Activated CD4-positive, alpha-beta memory T cell treated with anti-CD3 and anti-CD28 coated beads for 36 hours (primary cell): Measurements from ENCODE around the gene SIGLEC9. TPM values are rescaled to one million over a fixed set of nuclear protein-coding genes. Genes with fewer than 3 reads are reported as not detected.

ENCODE experiments used
- CTCF ChIA-PET: fragments of 350-600 bp; sonication (Branson Sonifier 250); formaldehyde crosslinking; loops from one replicate; lab custom pipeline; 2021; ENCODE audit warnings: antibody characterized with exemption, inconsistent platforms; lab: Charles Lee
- POLR2A ChIA-PET: fragments of 350-600 bp; sonication (Branson Sonifier 250); formaldehyde crosslinking; loops from one replicate; lab custom pipeline; 2021; ENCODE audit warnings: antibody characterized with exemption; lab: Charles Lee
- DNase-seq: peaks from one replicate; pipeline ENCODE4 v3.0.0-alpha.2; 2020
- H3K27ac Mint-ChIP-seq: one replicate; pipeline ENCODE4 v1.8.0; 2021; ENCODE audit warnings: mixed read lengths
- H3K27me3 Mint-ChIP-seq: one replicate; pipeline ENCODE4 v1.8.0; 2021; ENCODE audit warnings: mixed read lengths
- H3K36me3 Mint-ChIP-seq: one replicate; pipeline ENCODE4 v1.8.0; 2021; ENCODE audit warnings: mixed read lengths
- H3K4me1 Mint-ChIP-seq: one replicate; pipeline ENCODE4 v1.8.0; 2021; ENCODE audit warnings: low read depth, mixed read lengths
- H3K4me3 Mint-ChIP-seq: one replicate; pipeline ENCODE4 v1.8.0; 2021; ENCODE audit warnings: mild to moderate bottlenecking, mixed read lengths
- H3K9me3 Mint-ChIP-seq: one replicate; pipeline ENCODE4 v1.8.0; 2021; ENCODE audit warnings: mixed read lengths
- intact Hi-C: fragments of 100-400 bp; cut with micrococcal nuclease; formaldehyde crosslinking; loops from one replicate; pipeline ENCODE4 v1.15.1; 2023
- total RNA-seq, 2 experiments: library from RNA; stranded (reverse); gene quantifications; one replicate each; pipeline ENCODE4 v1.2.3, GENCODE V29; 2021

Gene SIGLEC9
- total RNA-seq, 2 experiments from 2014 or later, result 1.3 to 1.4 TPM

DNA sequence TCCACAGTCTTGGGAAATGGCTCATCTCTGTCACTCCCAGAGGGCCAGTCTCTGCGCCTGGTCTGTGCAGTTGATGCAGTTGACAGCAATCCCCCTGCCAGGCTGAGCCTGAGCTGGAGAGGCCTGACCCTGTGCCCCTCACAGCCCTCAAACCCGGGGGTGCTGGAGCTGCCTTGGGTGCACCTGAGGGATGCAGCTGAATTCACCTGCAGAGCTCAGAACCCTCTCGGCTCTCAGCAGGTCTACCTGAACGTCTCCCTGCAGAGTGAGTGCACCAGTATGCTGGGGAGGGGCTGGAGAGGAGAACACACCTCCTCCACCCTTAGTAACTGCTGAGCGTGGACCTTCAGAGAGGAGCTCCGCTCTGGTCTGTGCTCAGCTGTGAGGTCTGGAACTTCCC lies 2.3 kb downstream of the SIGLEC9 start:
- no peak overlapping the region for H3K4me3 Mint-ChIP-seq
- intact Hi-C loops, result no loop called here

DNA sequence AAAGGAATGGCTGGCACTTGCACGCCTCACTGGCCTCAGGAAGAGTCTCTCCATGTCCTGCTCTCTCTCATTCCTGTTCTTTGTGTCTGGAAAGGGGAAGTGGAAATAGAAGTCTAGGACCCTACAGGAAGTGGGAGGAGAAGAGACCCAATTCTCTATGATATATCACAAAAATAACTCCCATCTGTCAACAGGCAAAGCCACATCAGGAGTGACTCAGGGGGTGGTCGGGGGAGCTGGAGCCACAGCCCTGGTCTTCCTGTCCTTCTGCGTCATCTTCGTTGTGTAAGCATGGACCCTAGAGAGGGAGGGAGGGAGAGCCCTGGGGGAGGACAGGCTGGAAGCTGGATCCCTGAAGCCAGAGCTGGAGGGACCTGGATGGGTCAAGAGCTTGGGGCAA lies 3.0 kb downstream of the SIGLEC9 start:
- Mint-ChIP-seq H3K4me1 (peaks cover 74% of the 10 kb centered on the region), H3K9me3 (no peaks in the 10 kb centered on the region), H3K4me3 (no peak overlapping the region), H3K27ac (no peak overlapping the region), H3K36me3 (no peaks in the 10 kb centered on the region), H3K27me3 (no peaks in the 10 kb centered on the region)
- intact Hi-C loops, result loop anchor here (2.0 kb wide), 1 partner anchor 13 kb away; no protein-coding TSS in a partner anchor
- ChIA-PET CTCF (interaction anchor here (1.1 kb wide), 1 partner anchor 30 kb away, joined by 4 read pairs; no protein-coding TSS in a partner anchor), POLR2A (interaction anchor here (2.0 kb wide), 1 partner anchor 13 kb away, joined by 6 read pairs; no protein-coding TSS in a partner anchor)
- DNase-seq, result no peak

More for the DNA sequence above, 2.3 kb downstream of the SIGLEC9 start:
- POLR2A ChIA-PET, result interaction anchor here (2.0 kb wide), 1 partner anchor 13 kb away, joined by 6 read pairs; no protein-coding TSS in a partner anchor
- CTCF ChIA-PET, result interaction anchor here (0.7 to 1.1 kb wide), 3 partner anchors 8 to 30 kb away, joined by 3 to 4 read pairs (median 3); no protein-coding TSS in a partner anchor
- Mint-ChIP-seq H3K4me1 (peaks cover 73% of the 10 kb centered on the region), H3K27me3 (no peaks in the 10 kb centered on the region), H3K36me3 (no peaks in the 10 kb centered on the region), H3K27ac (no peak overlapping the region), H3K9me3 (no peaks in the 10 kb centered on the region)
- no peak for DNase-seq

DNA sequence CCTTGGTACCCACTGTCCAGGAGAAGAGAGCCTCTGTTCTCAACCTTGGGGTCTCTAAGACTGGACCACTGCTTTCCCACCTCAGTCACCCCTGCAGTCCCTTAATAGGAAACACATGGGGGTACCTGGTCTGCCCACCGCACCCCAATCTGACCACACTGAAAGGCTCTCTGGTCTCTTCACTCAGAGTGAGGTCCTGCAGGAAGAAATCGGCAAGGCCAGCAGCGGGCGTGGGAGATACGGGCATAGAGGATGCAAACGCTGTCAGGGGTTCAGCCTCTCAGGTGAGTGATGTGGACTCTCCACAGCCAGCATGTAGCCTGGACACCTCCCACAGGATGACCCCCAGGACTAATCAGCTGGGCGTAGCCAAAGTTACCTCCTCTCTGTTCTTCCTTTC lies 3.5 kb downstream of the SIGLEC9 start:
- Mint-ChIP-seq H3K4me3 (no peak overlapping the region), H3K27ac (no peak overlapping the region), H3K4me1 (peaks cover 69% of the 10 kb centered on the region), H3K9me3 (no peaks in the 10 kb centered on the region), H3K36me3 (no peaks in the 10 kb centered on the region), H3K27me3 (no peaks in the 10 kb centered on the region)
- DNase-seq, result no peak
- CTCF ChIA-PET, result interaction anchor here (1.1 to 1.7 kb wide), 2 partner anchors 29 to 32 kb away, joined by 3 to 4 read pairs; no protein-coding TSS in a partner anchor
- POLR2A ChIA-PET, result interaction anchor here (2.0 kb wide), 1 partner anchor 14 kb away, joined by 6 read pairs; no protein-coding TSS in a partner anchor
- intact Hi-C loops, result loop anchor here (2.0 kb wide), 1 partner anchor 13 kb away; no protein-coding TSS in a partner anchor

DNA sequence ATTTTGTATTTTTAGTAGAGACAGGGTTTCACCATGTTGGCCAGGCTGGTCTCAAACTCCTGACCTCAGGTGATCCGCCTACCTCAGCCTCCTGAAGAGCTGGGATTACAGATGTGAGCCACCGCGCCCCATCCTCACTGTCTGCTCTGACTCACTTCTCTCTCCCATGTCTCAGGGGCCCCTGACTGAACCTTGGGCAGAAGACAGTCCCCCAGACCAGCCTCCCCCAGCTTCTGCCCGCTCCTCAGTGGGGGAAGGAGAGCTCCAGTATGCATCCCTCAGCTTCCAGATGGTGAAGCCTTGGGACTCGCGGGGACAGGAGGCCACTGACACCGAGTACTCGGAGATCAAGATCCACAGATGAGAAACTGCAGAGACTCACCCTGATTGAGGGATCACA lies 5.0 kb downstream of the SIGLEC9 start:
- CTCF ChIA-PET, result interaction anchor here (1.7 kb wide), 1 partner anchor 33 kb away, joined by 3 read pairs; no protein-coding TSS in a partner anchor
- Mint-ChIP-seq H3K27ac (no peak overlapping the region), H3K27me3 (no peaks in the 10 kb centered on the region), H3K4me1 (peaks cover 55% of the 10 kb centered on the region), H3K9me3 (no peaks in the 10 kb centered on the region), H3K4me3 (no peak overlapping the region), H3K36me3 (peaks cover 2% of the 10 kb centered on the region)
- intact Hi-C loops, result loop anchor here (2.0 kb wide), 1 partner anchor 15 kb away; no protein-coding TSS in a partner anchor
- DNase-seq, result no peak
- POLR2A ChIA-PET, result no interaction called here

DNA sequence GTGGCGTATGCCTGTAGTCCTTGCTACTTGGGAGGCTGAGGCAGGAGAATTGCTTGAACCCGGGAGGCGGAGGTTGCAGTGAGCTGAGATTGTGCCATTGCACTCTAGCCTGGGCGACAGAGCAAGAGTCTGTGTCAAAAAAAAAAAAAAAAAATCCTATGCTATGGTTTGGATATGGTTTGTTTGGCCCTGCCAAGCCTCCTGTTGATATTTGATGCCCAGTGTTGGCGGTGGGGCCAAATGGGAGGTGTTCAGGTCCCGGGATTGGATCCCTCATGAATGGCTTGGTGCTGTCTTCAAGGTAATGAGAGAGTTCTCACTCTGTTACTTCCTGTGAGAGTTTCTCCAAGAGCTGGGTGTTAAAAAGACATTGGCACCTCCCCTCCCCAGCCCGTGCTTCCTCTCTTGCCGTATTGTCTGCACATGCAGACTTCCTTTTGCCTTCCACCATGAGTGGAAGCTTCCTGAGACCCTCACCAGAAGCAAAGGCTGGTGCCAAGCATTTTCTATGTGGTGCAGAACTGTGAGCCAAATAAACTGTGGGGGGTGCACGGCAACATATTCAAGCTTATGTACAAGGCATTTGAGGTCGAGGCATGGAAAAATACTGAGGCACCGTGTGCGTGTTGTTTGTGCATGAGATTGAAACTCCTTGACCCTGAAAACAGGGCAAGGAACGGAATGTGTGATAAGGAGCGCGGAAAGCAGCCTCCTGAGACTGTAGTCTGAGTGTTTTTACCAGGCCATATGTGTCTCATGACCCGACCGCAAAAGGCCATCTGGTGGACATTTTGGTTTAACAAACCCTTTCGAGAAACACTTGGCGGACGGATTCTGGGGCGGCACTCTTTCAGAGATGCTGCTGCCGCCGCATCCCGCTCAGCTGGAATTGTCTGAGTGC lies 7.3 kb downstream of the SIGLEC9 start:
- DNase-seq, result peak; percentile 45
- H3K4me3 Mint-ChIP-seq, result no peak overlapping the region

GRCh38 chr19:51135004-51135403 lies 10.3 kb downstream of the SIGLEC9 start:
- POLR2A ChIA-PET, result no interaction called here
- CTCF ChIA-PET, result interaction anchor here (0.6 to 1.5 kb wide), 3 partner anchors 8 to 39 kb away, joined by 3 to 7 read pairs (median 3); no protein-coding TSS in a partner anchor
- no peak overlapping the region for H3K4me3 Mint-ChIP-seq
- peaks cover 2% of the 10 kb centered on the region for H3K36me3 Mint-ChIP-seq
- intact Hi-C loops, result no loop called here
- no peak for DNase-seq
- no peaks in the 10 kb centered on the region for H3K27me3 Mint-ChIP-seq
- H3K27ac Mint-ChIP-seq, result no peak overlapping the region
- peaks cover 4% of the 10 kb centered on the region for H3K9me3 Mint-ChIP-seq
- peaks cover 36% of the 10 kb centered on the region for H3K4me1 Mint-ChIP-seq

More for the DNA sequence above, 7.3 kb downstream of the SIGLEC9 start:
- H3K27me3 Mint-ChIP-seq, result no peaks in the 10 kb centered on the region
- peaks cover 2% of the 10 kb centered on the region for H3K36me3 Mint-ChIP-seq
- peaks cover 4% of the 10 kb centered on the region for H3K9me3 Mint-ChIP-seq
- CTCF ChIA-PET, result interaction anchor here (1.6 kb wide), 1 partner anchor 26 kb away, joined by 4 read pairs; no protein-coding TSS in a partner anchor
- H3K4me1 Mint-ChIP-seq, result peaks cover 53% of the 10 kb centered on the region
- POLR2A ChIA-PET, result no interaction called here
- intact Hi-C loops, result no loop called here
- no peak overlapping the region for H3K27ac Mint-ChIP-seq

DNA sequence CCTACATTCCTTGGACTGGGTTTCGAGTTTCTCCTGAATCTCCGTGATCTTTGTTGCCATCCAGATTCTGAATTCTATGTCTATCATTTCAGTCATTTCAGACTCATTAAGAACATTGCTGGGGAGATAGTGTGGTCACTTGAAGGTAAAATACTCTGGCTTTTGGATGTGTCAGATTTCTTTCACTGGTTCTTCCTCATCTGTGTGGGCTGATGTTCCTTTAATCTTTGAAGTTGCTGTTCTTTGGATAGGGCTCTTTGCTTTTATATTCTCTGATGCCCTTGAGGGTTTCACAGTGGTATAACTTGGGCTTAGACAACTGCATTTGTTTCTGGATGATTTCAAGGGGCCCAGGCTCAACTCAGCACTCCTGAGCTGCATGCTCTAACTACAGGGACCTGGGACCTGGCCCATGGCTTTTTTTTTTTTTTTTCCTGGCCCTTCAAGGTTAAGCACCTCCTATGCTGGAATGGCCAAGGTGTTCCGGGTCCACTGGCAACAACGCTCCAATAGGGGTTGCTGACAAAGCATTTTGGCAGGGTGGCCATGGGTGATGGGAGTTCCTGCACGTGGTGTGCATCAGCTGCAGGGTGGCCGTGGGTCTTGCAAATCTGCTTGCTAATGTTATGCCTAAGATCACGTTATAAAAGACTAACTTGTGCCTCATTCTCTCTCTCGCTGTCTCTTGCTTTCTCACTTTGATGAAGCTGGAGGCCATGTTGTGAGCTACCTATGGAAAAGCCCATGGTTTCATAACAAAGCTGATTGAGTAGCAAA lies 11.5 kb downstream of the SIGLEC9 start:
- H3K36me3 Mint-ChIP-seq, result peaks cover 2% of the 10 kb centered on the region
- H3K9me3 Mint-ChIP-seq, result peaks cover 4% of the 10 kb centered on the region
- H3K4me3 Mint-ChIP-seq, result no peak overlapping the region
- DNase-seq, result peak; percentile 7
- peaks cover 30% of the 10 kb centered on the region for H3K4me1 Mint-ChIP-seq
- ChIA-PET CTCF (interaction anchor here (0.6 to 1.5 kb wide), 3 partner anchors 20 to 841 kb away, joined by 3 to 7 read pairs (median 3); no protein-coding TSS in a partner anchor), POLR2A (no interaction called here)
- peaks cover 2% of the 10 kb centered on the region for H3K27me3 Mint-ChIP-seq
- H3K27ac Mint-ChIP-seq, result no peak overlapping the region
- intact Hi-C loops, result no loop called here

DNA sequence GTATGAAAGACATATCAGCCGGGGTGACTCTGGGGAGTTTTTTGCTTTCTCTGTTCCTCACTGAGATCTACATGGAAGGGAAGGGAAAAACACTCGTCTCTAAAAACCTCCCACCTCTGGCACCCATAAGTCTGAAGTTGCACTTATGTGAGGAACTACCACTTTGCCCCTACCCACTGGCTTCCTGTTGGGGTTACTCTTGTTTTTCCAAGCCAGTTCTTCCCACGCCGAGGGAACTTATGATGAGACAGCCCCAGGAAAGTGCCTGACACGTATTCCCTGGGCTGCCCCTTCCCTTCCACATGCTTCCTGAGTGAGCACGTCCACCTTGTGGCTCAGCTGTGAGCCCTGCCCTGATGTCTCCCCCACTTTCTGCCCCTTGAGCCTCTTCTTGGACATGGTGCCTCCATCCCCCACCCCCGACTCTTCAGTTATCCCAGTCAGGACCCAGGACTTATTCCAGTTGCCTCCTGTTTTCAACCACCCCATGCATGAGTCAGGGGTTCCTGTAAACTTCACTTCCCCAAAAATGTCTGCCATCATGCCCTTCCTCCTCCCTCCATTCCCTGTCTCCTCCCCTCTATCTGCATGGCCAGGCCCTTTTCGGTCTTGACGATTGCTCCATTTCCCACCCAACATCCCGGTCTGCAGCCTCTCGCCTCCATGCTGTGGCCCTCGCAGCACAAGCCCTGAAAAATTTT lies 12.3 kb downstream of the SIGLEC9 start:
- intact Hi-C loops, result no loop called here
- peaks cover 4% of the 10 kb centered on the region for H3K9me3 Mint-ChIP-seq
- POLR2A ChIA-PET, result no interaction called here
- no peak overlapping the region for H3K4me3 Mint-ChIP-seq
- peaks cover 2% of the 10 kb centered on the region for H3K36me3 Mint-ChIP-seq
- H3K4me1 Mint-ChIP-seq, result peaks cover 27% of the 10 kb centered on the region
- peak overlapping the region; percentile 5 for H3K27ac Mint-ChIP-seq
- DNase-seq, result peak; percentile 16
- CTCF ChIA-PET, result no interaction called here
- peaks cover 2% of the 10 kb centered on the region for H3K27me3 Mint-ChIP-seq

- Mint-ChIP-seq H3K4me1 (peaks cover 21% of the 10 kb centered on the region), H3K4me3 (no peak overlapping the region), H3K27me3 (peaks cover 2% of the 10 kb centered on the region), H3K36me3 (peaks cover 2% of the 10 kb centered on the region), H3K9me3 (peaks cover 4% of the 10 kb centered on the region), H3K27ac (no peak overlapping the region)
- ChIA-PET POLR2A (no interaction called here), CTCF (interaction anchor here (0.9 kb wide), 1 partner anchor 20 kb away, joined by 4 read pairs; no protein-coding TSS in a partner anchor)
- intact Hi-C loops, result no loop called here
- peak; percentile 4 for DNase-seq
These were observed 13.2 kb downstream of the SIGLEC9 start for GRCh38 chr19:51137792-51138425.

DNA sequence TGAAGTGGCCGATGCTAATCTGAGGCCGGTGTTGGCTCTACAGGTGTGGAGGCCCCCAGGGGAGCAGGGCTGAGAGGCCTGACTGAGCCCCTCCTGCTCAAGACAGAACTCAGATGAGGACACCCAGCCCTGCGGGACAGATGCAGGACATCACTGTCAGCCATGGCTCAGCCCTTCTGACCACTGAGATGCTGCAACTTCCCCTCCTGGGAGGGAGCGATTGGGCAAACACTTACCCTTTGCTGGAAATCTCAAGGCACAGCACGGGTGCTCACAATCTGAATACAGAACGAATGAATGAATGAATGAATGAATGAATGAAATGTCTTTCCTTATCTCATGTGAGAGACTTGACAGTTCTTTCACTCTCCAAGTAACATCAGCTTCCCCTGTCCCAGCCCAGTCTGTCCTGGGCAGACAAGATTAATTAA lies 13.9 kb downstream of the SIGLEC9 start:
- DNase-seq, result peak; percentile 5
- Mint-ChIP-seq H3K9me3 (peaks cover 4% of the 10 kb centered on the region), H3K27ac (no peak overlapping the region), H3K27me3 (peaks cover 2% of the 10 kb centered on the region), H3K4me3 (no peak overlapping the region), H3K36me3 (peaks cover 2% of the 10 kb centered on the region), H3K4me1 (peaks cover 21% of the 10 kb centered on the region)
- intact Hi-C loops, result no loop called here
- ChIA-PET POLR2A (no interaction called here), CTCF (interaction anchor here (0.9 kb wide), 1 partner anchor 20 kb away, joined by 4 read pairs; no protein-coding TSS in a partner anchor)
